ENCODE measurements around the gene CACNA2D3. TPM values are rescaled to one million over a fixed set of nuclear protein-coding genes. Genes with fewer than 3 reads are reported as not detected.

The CACNA2D3 gene
- polyA plus RNA-seq, 1 donor from 2014 or later = 26.2 TPM

- no peak overlapping the region for H3K4me2 ChIP-seq (ENCODE audit: low read length)
- H4K20me1 ChIP-seq (ENCODE audit: insufficient read depth) = no peaks in the 10 kb centered on the region
- no peaks in the 10 kb centered on the region for H3K79me2 ChIP-seq (replicated peaks; ENCODE audit: insufficient read depth, low read length)
- no peak overlapping the region for H3K4me3 ChIP-seq (ENCODE audit: low read length)
- no peaks in the 10 kb centered on the region for H3K9me3 ChIP-seq (ENCODE audit: low read length)
- no peak overlapping the region for H2AFZ ChIP-seq (ENCODE audit: low read depth, low read length)
- no peak for TF ChIP-seq MXI1 (conservative IDR thresholded peaks at IDR 0.05; ENCODE audit: poor library complexity, severe bottlenecking)
- no peak for TF ChIP-seq EP300 (conservative IDR thresholded peaks at IDR 0.05; ENCODE audit: poor library complexity, severe bottlenecking)
- TF ChIP-seq POLR2AphosphoS5 (IDR thresholded peaks at IDR 0.05) = no peak
- no peak for TF ChIP-seq TAF1 (IDR thresholded peaks at IDR 0.05; ENCODE audit: low read depth)
- no peak for TF ChIP-seq CTCF (IDR thresholded peaks at IDR 0.05; ENCODE audit: poor library complexity, severe bottlenecking)
- no peak for TF ChIP-seq REST (IDR thresholded peaks at IDR 0.05; ENCODE audit: borderline replicate concordance)
- TF ChIP-seq EZH2 (IDR thresholded peaks at IDR 0.05; ENCODE audit: borderline replicate concordance, insufficient read depth, low read length, poor library complexity, severe bottlenecking) = no peak
- no peak for TF ChIP-seq SMC3 (conservative IDR thresholded peaks at IDR 0.05; ENCODE audit: poor library complexity)
- TF ChIP-seq RAD21 (conservative IDR thresholded peaks at IDR 0.05) = no peak
- H3K9me2 ChIP-seq (ENCODE audit: insufficient read depth, low read length) = no peaks in the 10 kb centered on the region
- no peaks in the 10 kb centered on the region for H3K36me3 ChIP-seq (ENCODE audit: insufficient read depth, low read length)
- no peak overlapping the region for H3K9ac ChIP-seq (ENCODE audit: low read length)
- H3K27ac ChIP-seq (ENCODE audit: low read length) = no peak overlapping the region
- H3K27me3 ChIP-seq (ENCODE audit: insufficient read depth, low read depth, low read length) = no peaks in the 10 kb centered on the region
- H3F3A ChIP-seq (ENCODE audit: insufficient read depth, low read length, poor library complexity, severe bottlenecking) = no peaks in the 10 kb centered on the region
These were observed 253.9 kb downstream of the CACNA2D3 start for GRCh38 chr3:54376142-54376807.

- no peaks in the 10 kb centered on the region for H3K9me3 ChIP-seq (ENCODE audit: low read length)
- no peaks in the 10 kb centered on the region for H3K27me3 ChIP-seq (ENCODE audit: insufficient read depth, low read depth, low read length)
- H4K20me1 ChIP-seq (ENCODE audit: insufficient read depth) = no peaks in the 10 kb centered on the region
- H3K4me3 ChIP-seq (ENCODE audit: low read length) = no peak overlapping the region
- H3K9me2 ChIP-seq (ENCODE audit: insufficient read depth, low read length) = no peaks in the 10 kb centered on the region
- H3K36me3 ChIP-seq (ENCODE audit: insufficient read depth, low read length) = no peaks in the 10 kb centered on the region
- no peaks in the 10 kb centered on the region for H3K79me2 ChIP-seq (replicated peaks; ENCODE audit: insufficient read depth, low read length)
- TF ChIP-seq REST (IDR thresholded peaks at IDR 0.05; ENCODE audit: borderline replicate concordance) (no peak), RAD21 (conservative IDR thresholded peaks at IDR 0.05) (no peak), EZH2 (IDR thresholded peaks at IDR 0.05; ENCODE audit: borderline replicate concordance, insufficient read depth, low read length, poor library complexity, severe bottlenecking) (no peak), EP300 (conservative IDR thresholded peaks at IDR 0.05; ENCODE audit: poor library complexity, severe bottlenecking) (no peak), POLR2AphosphoS5 (IDR thresholded peaks at IDR 0.05) (no peak), TAF1 (IDR thresholded peaks at IDR 0.05; ENCODE audit: low read depth) (no peak), MXI1 (conservative IDR thresholded peaks at IDR 0.05; ENCODE audit: poor library complexity, severe bottlenecking) (no peak), SMC3 (conservative IDR thresholded peaks at IDR 0.05; ENCODE audit: poor library complexity) (no peak), CTCF (IDR thresholded peaks at IDR 0.05; ENCODE audit: poor library complexity, severe bottlenecking) (no peak)
- no peak overlapping the region for H2AFZ ChIP-seq (ENCODE audit: low read depth, low read length)
- H3F3A ChIP-seq (ENCODE audit: insufficient read depth, low read length, poor library complexity, severe bottlenecking) = no peaks in the 10 kb centered on the region
- no peak overlapping the region for H3K9ac ChIP-seq (ENCODE audit: low read length)
- H3K27ac ChIP-seq (ENCODE audit: low read length) = no peak overlapping the region
- H3K4me2 ChIP-seq (ENCODE audit: low read length) = no peak overlapping the region
These were observed 254.7 kb downstream of the CACNA2D3 start for GRCh38 chr3:54376939-54377578.

All from neural cell (in vitro differentiated cells).